GM11168 (cell line): Measurements from ENCODE around the gene DUSP22.

Source experiments
- in situ Hi-C: fragments of 300-500 bp; cut with MboI; formaldehyde crosslinking; loops from one replicate; pipeline ENCODE4 v1.12.0; 2022; ENCODE audit warnings: low sequenced_read_pairs; ENCODE audit not compliant: unreplicated experiment

The DUSP22 gene

GRCh38 chr6:358432-358831, 66.1 kb downstream of the DUSP22 start:
- in situ Hi-C loops, result no loop called here

DNA sequence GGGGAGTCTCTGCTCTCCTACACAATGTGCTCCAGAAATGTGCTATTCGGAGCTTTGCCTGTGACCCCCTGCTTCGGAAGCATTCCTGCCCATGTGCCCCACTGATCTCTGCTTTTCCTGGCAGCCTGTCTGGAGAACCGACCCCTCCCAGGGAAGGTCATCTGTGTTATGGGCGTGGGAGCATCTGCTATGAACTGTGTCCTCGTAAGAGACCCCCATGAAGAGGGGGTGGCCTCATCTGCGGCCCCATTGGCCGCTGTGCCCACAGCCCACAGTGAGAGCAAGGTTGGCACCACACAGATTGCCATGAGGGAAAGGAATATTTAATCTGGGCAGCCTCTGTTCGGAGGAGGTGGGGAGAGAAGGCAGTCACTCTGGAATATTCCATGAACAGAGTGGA, 66.6 kb downstream of the DUSP22 start:
- in situ Hi-C loops, result no loop called here

- in situ Hi-C loops, result no loop called here
These were observed 67.2 kb downstream of the DUSP22 start for GRCh38 chr6:359261-360035.

- in situ Hi-C loops, result no loop called here
These were observed 68.1 kb downstream of the DUSP22 start for GRCh38 chr6:360349-360748.

GRCh38 chr6:360764-361373, 68.6 kb downstream of the DUSP22 start:
- in situ Hi-C loops, result no loop called here

- in situ Hi-C loops, result no loop called here
These were observed 69.3 kb downstream of the DUSP22 start for GRCh38 chr6:361411-362132.

DNA sequence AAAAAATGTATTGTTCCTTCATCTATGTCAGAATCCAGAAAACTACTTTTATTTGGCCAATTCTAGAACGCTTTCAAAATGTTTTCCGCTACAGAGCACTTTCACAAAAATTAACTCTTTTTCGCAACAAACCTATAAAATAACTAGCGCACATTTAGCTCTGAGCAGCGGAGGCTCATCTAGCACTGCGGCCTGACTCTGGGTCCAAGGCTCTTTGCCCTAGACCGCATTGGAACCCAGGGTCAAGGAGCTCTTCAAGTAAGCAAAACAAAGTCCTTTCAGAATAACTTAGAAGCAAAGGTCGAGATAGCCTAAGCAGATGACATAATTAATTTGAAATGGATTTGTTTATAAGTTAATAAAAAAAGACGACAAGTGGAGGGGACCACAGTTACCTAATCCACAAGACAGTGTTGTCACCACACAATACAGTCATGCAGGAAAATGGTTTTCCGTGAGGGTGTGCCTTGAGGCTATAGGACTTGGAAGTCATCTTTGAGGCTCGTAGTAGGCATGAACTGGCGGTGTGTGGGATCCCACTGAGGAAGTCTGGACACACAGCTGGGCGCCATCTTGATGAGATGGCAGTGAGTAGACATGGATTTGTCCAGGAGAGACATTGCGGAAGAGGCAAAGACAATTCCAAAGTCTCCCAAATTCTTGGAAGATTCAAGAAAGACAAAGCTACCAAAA, 70.1 kb downstream of the DUSP22 start:
- in situ Hi-C loops, result no loop called here

DNA sequence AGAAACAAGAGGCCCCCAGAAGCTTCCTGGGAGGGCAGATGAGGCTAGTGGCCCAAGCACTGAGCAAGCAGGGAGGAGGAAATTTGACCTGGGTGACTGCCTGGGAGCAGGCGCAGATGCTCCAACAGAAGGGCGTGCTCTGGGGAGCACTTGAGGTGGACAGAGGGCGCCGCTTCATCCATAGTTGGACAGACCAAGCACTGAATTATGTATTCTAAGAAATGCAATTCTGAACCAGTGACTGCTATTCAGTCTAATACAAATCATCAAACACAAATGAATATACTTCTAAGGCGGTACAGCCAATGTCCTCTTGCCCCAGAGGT, 70.6 kb downstream of the DUSP22 start:
- in situ Hi-C loops, result no loop called here

GRCh38 chr6:363291-363690, 71.0 kb downstream of the DUSP22 start:
- in situ Hi-C loops, result no loop called here

DNA sequence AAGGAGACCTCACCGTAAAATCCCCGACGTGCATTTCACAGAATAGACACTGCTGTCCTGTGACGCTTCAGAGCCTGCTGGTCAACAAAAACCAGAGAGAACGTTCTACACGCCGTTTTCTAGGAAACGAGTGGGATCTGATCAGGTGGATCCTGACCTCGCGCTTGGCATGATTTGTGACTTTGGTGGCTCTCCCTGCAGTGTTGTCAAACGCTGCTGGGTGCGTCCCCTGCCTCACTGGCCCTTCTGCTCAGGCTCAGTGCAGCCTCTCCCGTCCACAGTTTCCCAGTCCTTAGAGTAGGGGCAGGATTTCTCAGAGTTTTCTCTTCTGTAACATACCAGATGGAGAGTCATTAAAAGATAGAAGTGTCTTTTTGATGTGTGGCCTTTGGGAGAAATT, 71.6 kb downstream of the DUSP22 start:
- in situ Hi-C loops, result no loop called here

GRCh38 chr6:364609-365540, 72.6 kb downstream of the DUSP22 start:
- in situ Hi-C loops, result no loop called here

GRCh38 chr6:365835-366234, 73.5 kb downstream of the DUSP22 start:
- in situ Hi-C loops, result no loop called here

GRCh38 chr6:366389-367297, 74.4 kb downstream of the DUSP22 start:
- in situ Hi-C loops, result no loop called here

DNA sequence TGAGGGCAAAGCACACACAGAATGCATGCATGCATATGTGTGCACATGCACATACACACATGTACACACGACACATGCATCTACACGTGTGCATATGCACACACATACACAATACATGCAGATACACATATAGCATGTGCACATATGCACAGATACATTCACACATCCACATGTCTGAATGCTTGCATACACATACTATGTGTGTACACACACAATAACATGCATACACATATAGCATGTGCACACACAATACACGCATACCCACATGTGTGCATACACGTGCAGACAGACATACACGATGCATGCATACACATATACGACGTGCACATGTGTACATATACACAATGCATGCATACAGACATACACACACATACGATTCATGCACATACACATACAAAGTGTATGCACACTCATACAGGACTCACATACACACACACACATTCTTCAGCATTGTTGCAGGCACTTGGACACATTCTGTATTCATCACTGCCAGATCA, 75.1 kb downstream of the DUSP22 start:
- in situ Hi-C loops, result no loop called here

GRCh38 chr6:367891-368630, 75.8 kb downstream of the DUSP22 start:
- in situ Hi-C loops, result no loop called here

- in situ Hi-C loops, result no loop called here
These were observed 77.5 kb downstream of the DUSP22 start for GRCh38 chr6:369559-370431.

- in situ Hi-C loops, result no loop called here
These were observed 78.3 kb downstream of the DUSP22 start for GRCh38 chr6:370555-370954.
